ENCODE results near the gene NDUFA3.

The NDUFA3 gene

DNA sequence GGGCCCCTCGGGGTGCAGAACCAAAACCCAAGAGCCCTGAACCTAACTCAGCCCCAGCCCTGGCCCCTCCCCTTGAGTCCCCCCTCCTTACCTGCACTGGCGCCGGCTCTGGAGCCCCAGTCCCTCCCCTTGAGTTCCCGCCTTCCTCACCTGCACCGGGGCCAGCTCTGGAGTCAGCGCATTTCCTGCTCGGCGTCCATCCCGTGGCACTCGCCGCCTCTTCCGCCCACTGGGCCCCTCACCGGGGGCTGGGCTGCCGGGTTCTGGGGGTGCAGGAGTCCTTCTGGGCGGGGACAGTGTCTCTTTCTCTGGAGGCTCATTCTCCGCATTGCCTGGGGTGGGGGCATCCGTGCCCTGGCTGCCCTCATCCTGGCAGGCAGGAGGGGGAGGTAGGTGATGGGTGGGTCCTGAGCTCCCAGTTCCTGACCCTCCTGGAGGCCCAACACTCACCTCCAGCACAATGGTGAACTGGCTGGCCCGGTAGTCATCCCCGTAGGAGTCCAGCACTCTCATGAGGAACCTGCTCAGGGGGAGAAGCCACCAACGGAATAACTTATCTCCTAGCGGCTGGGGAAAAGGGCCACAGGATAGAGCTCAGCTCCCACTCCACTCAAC lies 5.3 kb downstream of the NDUFA3 start:
- no peak for DNase-seq (ENCODE audit: low read depth)

DNA sequence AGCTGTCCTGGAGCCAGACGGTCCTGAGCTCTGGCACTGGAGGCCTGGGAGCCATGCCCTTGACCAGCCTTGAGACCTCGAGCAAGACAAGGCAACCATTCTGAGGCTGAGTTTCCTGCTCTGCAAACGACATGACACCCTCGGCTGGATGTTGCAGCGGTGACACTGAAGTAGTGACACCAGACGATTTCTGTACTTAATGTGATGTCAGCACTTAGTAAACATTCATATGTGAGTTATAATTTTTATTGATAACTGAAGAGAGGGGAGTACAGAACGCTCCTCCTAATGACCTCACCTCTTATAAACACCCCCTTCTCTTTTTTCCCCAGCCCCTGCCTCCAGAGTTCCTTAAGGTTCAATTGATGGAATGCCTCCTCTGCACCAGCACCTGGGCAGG lies 5.8 kb downstream of the NDUFA3 start:
- no peak for DNase-seq (ENCODE audit: low read depth)

GRCh38 chr19:54109651-54110050 lies 7.0 kb downstream of the NDUFA3 start:
- no peak for DNase-seq (ENCODE audit: low read depth)

- DNase-seq (ENCODE audit: low read depth), result peak; percentile 41
These were observed 11.9 kb downstream of the NDUFA3 start for GRCh38 chr19:54114340-54115108.

DNA sequence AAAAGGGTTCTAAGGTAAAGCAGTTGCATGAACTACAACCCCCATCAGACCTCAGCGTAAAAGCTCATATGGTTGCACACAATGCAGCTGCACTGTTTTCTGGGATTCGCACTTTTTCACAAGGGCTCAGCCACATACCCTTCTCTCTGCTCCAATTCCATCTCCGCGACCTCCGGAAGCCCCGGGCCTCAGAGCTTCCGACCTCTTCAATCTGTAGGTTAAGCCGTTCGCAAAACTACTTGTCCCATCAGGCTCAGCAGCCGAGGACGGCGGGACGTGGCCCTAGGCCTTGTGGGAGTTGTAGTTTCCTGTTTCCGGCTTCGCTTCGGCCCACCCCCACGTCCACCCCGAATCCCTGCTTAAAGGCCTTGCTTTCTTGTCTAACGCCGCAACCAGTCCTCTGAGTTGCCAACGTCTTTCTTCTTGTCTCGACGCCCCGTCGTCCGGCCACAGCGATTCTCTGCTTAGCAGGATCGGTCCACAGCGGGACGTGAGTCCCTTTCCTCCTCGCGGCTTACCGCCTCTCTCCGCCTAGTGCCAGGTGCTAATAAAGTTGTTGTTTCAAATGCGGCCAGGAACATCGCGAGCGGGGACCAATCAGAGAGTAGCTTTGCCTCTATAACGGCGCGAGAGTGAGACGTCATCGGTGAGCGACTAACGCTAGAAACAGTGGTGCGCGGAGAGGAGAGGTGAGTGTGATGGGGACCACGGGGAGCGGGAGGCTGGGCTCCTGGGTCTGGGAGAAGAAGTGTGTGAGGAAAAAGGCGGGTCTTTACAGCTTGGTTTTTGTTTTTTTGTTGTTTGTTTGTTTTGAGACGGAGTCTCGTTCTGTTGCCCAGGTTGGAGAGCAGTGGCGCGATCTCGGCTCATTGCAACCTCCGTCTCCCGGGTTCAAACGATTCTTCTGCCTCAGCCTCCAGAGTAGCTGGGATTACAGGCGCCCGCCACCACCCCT lies 12.7 kb downstream of the NDUFA3 start, which contains the start of the genes PRPF31 and TFPT:
TSS of gene PRPF31 (plus strand) at position 646 of the 955 bp plus-strand sequence. CDS start 2,525 bp downstream, outside the sequence.
TSS of gene TFPT (minus strand) at position 549 of the 955 bp plus-strand sequence. CDS start at position 161, 388 bp downstream.
- peak; percentile 92 for DNase-seq (ENCODE audit: low read depth)

DNA sequence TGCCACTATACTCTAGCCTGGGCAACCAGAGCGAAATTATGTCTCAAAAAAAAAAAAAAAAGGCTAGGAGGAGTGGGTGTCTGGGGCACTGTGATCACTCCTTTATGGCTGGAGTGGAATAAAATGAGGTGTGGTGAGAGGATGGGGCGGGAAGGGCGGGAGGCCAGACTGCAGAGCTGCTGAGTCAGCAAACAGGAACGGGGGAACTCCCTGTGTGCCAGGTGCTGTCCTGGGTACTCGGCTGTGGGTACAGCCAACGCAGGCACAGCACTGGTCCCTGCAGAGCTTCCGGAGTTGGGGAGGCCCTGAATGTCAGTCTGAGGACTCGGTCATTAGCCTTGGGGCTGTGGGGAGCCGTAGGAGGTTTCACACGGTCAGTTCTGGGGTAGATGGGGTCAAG lies 18.6 kb downstream of the NDUFA3 start:
- DNase-seq (ENCODE audit: low read depth), result no peak

GRCh38 chr19:54123682-54124081 lies 21.0 kb downstream of the NDUFA3 start:
- DNase-seq (ENCODE audit: low read depth), result no peak

GRCh38 chr19:54124393-54124792 lies 21.7 kb downstream of the NDUFA3 start:
- no peak for DNase-seq (ENCODE audit: low read depth)

DNA sequence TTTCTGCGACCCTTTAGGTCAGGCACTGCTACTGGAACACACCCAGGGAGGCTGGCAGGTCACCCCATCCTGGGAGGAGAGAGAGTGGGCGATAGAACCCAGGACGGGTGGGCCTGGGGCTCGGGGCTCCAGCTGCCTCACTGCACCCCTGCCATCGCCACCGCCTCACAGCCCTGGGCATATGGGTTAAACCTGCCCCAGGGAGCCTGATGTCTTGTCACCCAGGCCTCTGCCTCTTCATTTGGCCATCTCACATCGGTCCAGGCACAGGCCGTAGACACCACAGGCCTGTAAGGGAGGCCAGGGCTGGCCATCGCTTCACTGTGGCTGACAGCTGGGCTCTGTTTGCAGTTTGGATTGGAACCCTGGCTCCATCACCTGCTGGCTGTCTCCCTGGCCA lies 23.1 kb downstream of the NDUFA3 start:
- no peak for DNase-seq (ENCODE audit: low read depth)

GRCh38 chr19:54127688-54128440 lies 25.2 kb downstream of the NDUFA3 start:
- DNase-seq (ENCODE audit: low read depth), result no peak

- no peak for DNase-seq (ENCODE audit: low read depth)
These were observed 25.7 kb downstream of the NDUFA3 start for GRCh38 chr19:54128441-54128725.

DNA sequence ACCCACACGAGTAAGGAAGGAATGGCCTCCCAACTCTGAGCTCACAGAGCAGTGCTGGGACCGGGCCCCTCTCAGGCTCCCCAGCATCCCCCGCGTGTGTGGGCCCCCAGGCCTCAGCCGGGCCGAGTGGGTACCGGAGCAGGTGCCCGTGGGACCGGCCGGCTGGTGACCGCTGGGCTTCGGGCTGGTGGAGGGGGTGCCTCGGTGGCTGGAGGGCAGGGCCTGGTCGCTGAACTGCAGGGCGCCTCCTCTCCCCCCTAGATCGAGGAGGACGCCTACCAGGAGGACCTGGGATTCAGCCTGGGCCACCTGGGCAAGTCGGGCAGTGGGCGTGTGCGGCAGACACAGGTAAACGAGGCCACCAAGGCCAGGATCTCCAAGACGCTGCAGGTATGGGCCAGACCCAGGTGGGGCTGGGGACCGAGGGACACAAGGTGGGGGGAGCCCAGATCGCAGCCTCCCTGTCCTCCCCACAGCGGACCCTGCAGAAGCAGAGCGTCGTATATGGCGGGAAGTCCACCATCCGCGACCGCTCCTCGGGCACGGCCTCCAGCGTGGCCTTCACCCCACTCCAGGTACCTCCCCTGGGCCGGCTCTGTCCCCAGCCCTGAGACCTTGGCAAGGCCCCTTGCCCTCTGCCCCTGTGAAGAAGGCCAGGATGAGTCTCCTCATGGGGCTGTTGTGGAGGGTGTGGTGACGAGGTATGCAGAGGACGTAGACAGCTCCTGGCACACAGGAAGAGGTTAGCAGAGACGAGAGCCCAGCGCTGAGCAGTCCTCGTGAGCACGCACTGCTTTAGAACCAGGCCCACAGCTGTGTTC lies 26.4 kb downstream of the NDUFA3 start:
- DNase-seq (ENCODE audit: low read depth), result no peak

- DNase-seq (ENCODE audit: low read depth), result no peak
These were observed 27.0 kb downstream of the NDUFA3 start for GRCh38 chr19:54129617-54129996.

DNA sequence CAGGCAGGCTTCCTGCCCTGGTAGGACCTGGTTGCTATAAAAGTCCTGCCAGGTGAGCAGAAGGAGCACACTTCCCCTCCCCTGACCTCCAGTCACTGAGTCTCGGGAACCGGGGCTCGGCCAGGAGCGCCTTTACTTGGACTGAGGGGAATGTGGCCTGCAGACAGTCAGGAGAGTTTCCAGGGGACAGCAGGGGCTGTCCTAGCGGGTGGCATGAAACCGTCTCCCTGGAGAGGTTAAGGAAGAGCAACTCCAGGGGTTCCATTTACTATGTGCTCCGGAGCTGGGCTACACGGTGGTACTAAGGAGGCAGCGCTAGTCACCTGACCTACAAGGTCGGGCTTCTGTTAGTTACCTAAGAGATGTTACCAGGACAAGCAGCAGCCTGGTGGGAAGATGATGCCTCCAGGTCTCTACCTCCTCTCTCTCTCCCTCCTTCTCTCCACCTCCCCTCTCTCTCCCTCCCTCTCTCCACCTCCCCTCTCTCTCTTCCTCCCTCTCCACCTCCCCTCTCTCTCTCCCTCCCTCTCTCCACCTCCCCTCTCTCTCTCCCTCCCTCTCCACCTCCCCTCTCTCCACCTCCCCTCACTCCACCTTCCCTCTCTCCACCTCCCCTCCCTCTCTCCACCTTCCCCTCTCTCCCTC lies 30.8 kb downstream of the NDUFA3 start:
- DNase-seq (ENCODE audit: low read depth), result no peak

DNA sequence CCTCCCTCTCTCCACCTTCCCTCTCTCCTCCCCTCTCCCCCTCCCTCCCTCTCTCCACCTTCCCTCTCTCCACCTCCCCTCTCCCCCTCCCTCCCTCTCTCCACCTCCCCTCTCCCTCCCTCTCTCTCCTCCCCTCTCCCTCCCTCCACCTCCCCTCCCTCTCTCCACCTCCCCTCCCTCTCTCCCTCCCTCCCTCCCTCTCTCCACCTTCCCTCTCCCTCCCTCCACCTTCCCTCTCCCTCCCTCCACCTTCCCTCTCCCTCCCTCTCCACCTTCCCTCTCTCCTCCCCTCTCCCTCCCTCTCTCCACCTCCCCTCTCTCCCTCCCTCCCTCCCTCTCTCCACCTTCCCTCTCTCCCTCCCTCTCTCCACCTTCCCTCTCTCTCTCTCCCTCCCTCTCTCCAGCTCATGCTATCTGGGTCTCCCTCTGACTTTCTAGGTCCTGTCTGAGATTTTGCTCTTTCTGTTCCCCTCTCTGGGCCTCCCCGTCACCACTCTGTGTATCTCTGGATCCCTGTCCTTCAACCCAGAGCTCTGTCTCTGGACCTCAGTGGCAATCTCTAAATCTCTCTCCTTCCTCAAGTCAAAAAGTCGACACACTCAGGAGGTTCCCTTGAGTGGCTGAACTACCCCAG lies 31.4 kb downstream of the NDUFA3 start:
- no peak for DNase-seq (ENCODE audit: low read depth)

DNA sequence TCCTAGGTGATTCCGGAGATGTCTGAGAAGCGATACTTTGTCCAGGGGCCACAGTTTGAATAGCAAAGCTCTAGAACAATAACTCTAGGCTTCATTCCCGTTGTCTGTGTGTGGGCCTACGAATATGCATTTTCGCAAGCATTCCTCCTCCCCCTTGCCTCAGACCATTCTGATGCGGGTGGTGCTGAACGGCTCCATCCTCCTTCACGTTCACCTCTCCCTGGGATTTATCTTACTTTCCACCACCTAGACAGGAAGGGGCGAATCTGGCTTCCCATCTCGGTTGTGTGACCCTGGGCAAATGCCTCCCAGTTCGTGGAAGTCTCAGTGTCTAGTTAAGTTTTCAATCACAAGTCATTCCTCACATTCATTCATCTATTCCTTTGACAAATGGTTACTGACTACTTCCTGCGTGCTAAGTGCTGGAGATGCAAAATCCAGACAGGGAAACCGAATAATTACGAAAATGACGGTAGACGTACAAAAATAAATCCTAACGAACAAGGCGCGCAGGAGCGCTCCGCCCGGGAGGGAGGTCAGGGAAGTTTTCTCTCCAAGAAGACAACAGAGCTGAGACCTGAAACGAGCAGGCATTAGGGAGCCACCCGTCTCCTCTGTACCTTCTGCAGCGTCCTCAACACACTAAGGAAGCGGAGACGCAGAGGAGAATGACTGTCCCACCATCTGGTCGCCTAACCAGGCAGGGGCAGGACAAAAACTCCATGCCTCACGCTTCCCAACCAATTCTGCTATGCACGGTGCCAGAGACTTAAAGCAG lies 33.6 kb downstream of the NDUFA3 start:
- no peak for DNase-seq (ENCODE audit: low read depth)

- peak; percentile 100 for DNase-seq (ENCODE audit: low read depth)
These were observed 34.4 kb downstream of the NDUFA3 start for GRCh38 chr19:54136864-54137698.

All from T-helper 22 cell (primary cell).